Sigmoid colon (tissue), 4 donors: ENCODE results near the gene GRIK1.

Experiments used
- CTCF ChIP-seq, 4 experiments: fragments of 450-650 bp in 3 of 4; fragments of 200-600 bp in 1 of 4; IDR thresholded peaks; one replicate each; pipeline ENCODE4 v1.5.1; 2016 to 2019; ENCODE audit warnings: antibody characterized with exemption in 4 of 4, mild to moderate bottlenecking in 3 of 4, moderate library complexity in 2 of 4
- EP300 ChIP-seq, 4 donors: sonication (generic); formaldehyde crosslinking; IDR thresholded peaks; one replicate each; pipeline ENCODE4 v1.6.1; 2017; ENCODE audit warnings: antibody characterized with exemption in 4 of 4
- POLR2A ChIP-seq, 2 donors: fragments of 450-650 bp; IDR thresholded peaks; one replicate each; pipeline ENCODE4 v1.6.1; 2016; ENCODE audit warnings: antibody characterized with exemption in 2 of 2, mild to moderate bottlenecking in 2 of 2, moderate library complexity in 2 of 2
- POLR2AphosphoS5 ChIP-seq, 4 donors: sonication (generic); formaldehyde crosslinking; IDR thresholded peaks; one replicate each; pipeline ENCODE4 v1.6.1; 2017; ENCODE audit warnings: antibody characterized with exemption in 4 of 4

- no peak for TF ChIP-seq CTCF (IDR thresholded peaks at IDR 0.05)
- no peak for TF ChIP-seq POLR2AphosphoS5 (IDR thresholded peaks at IDR 0.05)
- no peak for TF ChIP-seq POLR2A (IDR thresholded peaks at IDR 0.05)
- no peak for TF ChIP-seq EP300 (IDR thresholded peaks at IDR 0.05)
Observed at GRCh38 chr21:29524055-29524454, 415.7 kb downstream of the GRIK1 start.
